Esophagus squamous epithelium (tissue), 5 donors: ENCODE results near the gene PCBP2. TPM values are rescaled to one million over a fixed set of nuclear protein-coding genes. Genes with fewer than 3 reads are reported as not detected.

Experiments
- DNase-seq: peaks from one replicate; lab custom pipeline; 2025; lab: John Stamatoyannopoulos, UW
- H3K27ac ChIP-seq, 4 donors: fragments of 200-600 bp; sonication (generic); one replicate each; pipeline ENCODE4 v1.5.1; 2016 to 2019; ENCODE audit warnings: mild to moderate bottlenecking in 1 of 4
- H3K27me3 ChIP-seq, 4 donors: fragments of 200-600 bp; sonication (generic); 1 replicate in 3 of 4; 2 replicates in 1 of 4; pipeline versions ENCODE4 v1.5.1 to v1.6.0; 2017 to 2021; ENCODE audit warnings: antibody characterized with exemption in 1 of 4
- H3K36me3 ChIP-seq, 3 donors: fragments of 200-600 bp; sonication (generic); one replicate each; pipeline ENCODE4 v1.5.1; 2016 to 2019
- H3K4me1 ChIP-seq, 3 donors: fragments of 200-600 bp; sonication (generic); one replicate each; pipeline ENCODE4 v1.5.1; 2017 to 2019
- H3K4me3 ChIP-seq, 4 donors: fragments of 200-600 bp; sonication (generic); 1 replicate in 3 of 4; 2 replicates in 1 of 4; pipeline ENCODE4 v1.5.1; 2016 to 2019; ENCODE audit warnings: mild to moderate bottlenecking in 2 of 4, moderate library complexity in 1 of 4
- H3K9me3 ChIP-seq, 3 donors: fragments of 200-600 bp; sonication (generic); one replicate each; pipeline ENCODE4 v1.5.1; 2016 to 2019
- CTCF ChIP-seq, 6 experiments: fragments of 450-650 bp in 4 of 6; fragments of 200-600 bp in 2 of 6; sonication (generic) in 2 of 6; IDR thresholded peaks; one replicate each; pipeline ENCODE4 v1.5.1; 2016 to 2019; ENCODE audit warnings: antibody characterized with exemption in 6 of 6, mild to moderate bottlenecking in 4 of 6, moderate library complexity in 4 of 6
- POLR2A ChIP-seq, 4 donors: fragments of 450-650 bp; IDR thresholded peaks; one replicate each; pipeline ENCODE4 v1.6.1; 2017; ENCODE audit warnings: antibody characterized with exemption in 4 of 4, mild to moderate bottlenecking in 4 of 4, moderate library complexity in 3 of 4
- WGBS, 2 donors: methylation state at CpG; one replicate each; pipeline ENCODE4 v1.1.5; 2018; 5-methylcytosine and 5-hydroxymethylcytosine counted together
- intact Hi-C: fragments of 100-400 bp; cut with DNase I; formaldehyde crosslinking; loops from one replicate; pipeline ENCODE4 v1.15.0; 2022
- total RNA-seq, 4 donors: library from RNA; depleted of rRNA; stranded (reverse); fragments of >200 nt; gene quantifications; one replicate each; pipeline ENCODE4 v1.1.0, GENCODE V29; 2016
- donor health status: DM: yes; HTN: yes; CAD: no.

The PCBP2 gene
- total RNA-seq, 4 donors from 2014 or later, result 202 to 400 (median 287) TPM

- intact Hi-C loops, result no loop called here
- Histone ChIP-seq H3K27ac (peak overlapping the region; percentile 39 to 64 (median 48)), H3K27me3 (no peaks in the 10 kb centered on the region), H3K36me3 (peaks cover 8 to 92% (median 45%) of the 10 kb centered on the region in 3 donors), H3K4me3 (no peak overlapping the region), H3K9me3 (no peaks in the 10 kb centered on the region), H3K4me1 (peaks cover 8 to 54% (median 38%) of the 10 kb centered on the region in 3 donors)
- WGBS, 2 donors, result 51 to 63% methylated on average over 7 to 9 of the region's 9 CpGs
- TF ChIP-seq CTCF (IDR thresholded peaks at IDR 0.05) (no peak), POLR2A (IDR thresholded peaks at IDR 0.05) (no peak)
- no peak for DNase-seq
Observed at GRCh38 chr12:53483225-53483978, 31.5 kb downstream of the PCBP2 start.

GRCh38 chr12:53483979-53484377 is 32.1 kb downstream of the PCBP2 start:
- peaks cover 8 to 86% (median 43%) of the 10 kb centered on the region in 3 donors for H3K36me3 ChIP-seq
- TF ChIP-seq POLR2A (IDR thresholded peaks at IDR 0.05), result no peak
- no peak for TF ChIP-seq CTCF (IDR thresholded peaks at IDR 0.05)
- no peaks in the 10 kb centered on the region for H3K27me3 ChIP-seq
- H3K27ac ChIP-seq, result peak overlapping the region in 2 of 4 donors; percentile 20 to 64
- H3K4me3 ChIP-seq, result no peak overlapping the region
- H3K4me1 ChIP-seq, result peaks cover 8 to 48% (median 37%) of the 10 kb centered on the region in 3 donors
- 91 to 96% methylated on average over 4 of the region's 4 CpGs for WGBS, 2 donors
- H3K9me3 ChIP-seq, result no peaks in the 10 kb centered on the region
- intact Hi-C loops, result no loop called here
- no peak for DNase-seq

GRCh38 chr12:53484686-53485575 is 33.0 kb downstream of the PCBP2 start:
- Histone ChIP-seq H3K36me3 (peaks cover 8 to 76% (median 38%) of the 10 kb centered on the region in 3 donors), H3K27ac (no peak overlapping the region), H3K4me3 (no peak overlapping the region), H3K4me1 (peaks cover 8 to 40% (median 35%) of the 10 kb centered on the region in 3 donors), H3K27me3 (no peaks in the 10 kb centered on the region), H3K9me3 (no peaks in the 10 kb centered on the region)
- 85 to 87% methylated on average over 6 to 7 of the region's 10 CpGs for WGBS, 2 donors
- no peak for DNase-seq
- intact Hi-C loops, result no loop called here
- TF ChIP-seq POLR2A (IDR thresholded peaks at IDR 0.05) (no peak), CTCF (IDR thresholded peaks at IDR 0.05) (no peak)

- Histone ChIP-seq H3K4me1 (peaks cover 8 to 28% (median 25%) of the 10 kb centered on the region in 3 donors), H3K36me3 (peaks cover 8 to 64% (median 29%) of the 10 kb centered on the region in 3 donors), H3K4me3 (no peak overlapping the region), H3K27me3 (no peaks in the 10 kb centered on the region), H3K9me3 (no peaks in the 10 kb centered on the region), H3K27ac (no peak overlapping the region)
- intact Hi-C loops, result no loop called here
- TF ChIP-seq POLR2A (IDR thresholded peaks at IDR 0.05), result no peak
- no peak for TF ChIP-seq CTCF (IDR thresholded peaks at IDR 0.05)
- DNase-seq, result no peak
- WGBS, 2 donors, result 92 to 94% methylated on average over 3 to 6 of the region's 10 CpGs
Observed at GRCh38 chr12:53485955-53486735, 34.2 kb downstream of the PCBP2 start.
